Stomach smooth muscle (tissue), 2 donors: ENCODE measurements around the gene DSC2.
"Not testable (repeated sequence)": the region's sequence is repeated elsewhere in the genome, so short reads cannot be mapped to it uniquely, and the experiment has no call there.

Experiments
- H3K27ac ChIP-seq: one replicate; pipeline ENCODE4 v1.7.0; 2013; ENCODE audit warnings: mild to moderate bottlenecking, low read length, inconsistent platforms
- H3K27me3 ChIP-seq, 2 donors: one replicate each; pipeline ENCODE4 v1.7.0; 2013; ENCODE audit warnings: low read length in 2 of 2; ENCODE audit not compliant: insufficient read depth in 2 of 2, control insufficient read depth in 1 of 2
- H3K36me3 ChIP-seq, 2 donors: one replicate each; pipeline ENCODE4 v1.7.0; 2013; ENCODE audit warnings: low read length in 2 of 2; ENCODE audit not compliant: control insufficient read depth in 2 of 2, insufficient read depth in 2 of 2
- H3K4me1 ChIP-seq: one replicate; pipeline ENCODE4 v1.7.0; 2013; ENCODE audit warnings: low read length; ENCODE audit not compliant: control insufficient read depth, insufficient read depth
- H3K4me3 ChIP-seq, 2 donors: one replicate each; pipeline ENCODE4 v1.7.0; 2013; ENCODE audit warnings: low read length in 2 of 2
- H3K9ac ChIP-seq, 2 donors: one replicate each; pipeline ENCODE4 v1.7.0; 2013; ENCODE audit warnings: low read length in 2 of 2, mild to moderate bottlenecking in 1 of 2
- H3K9me3 ChIP-seq, 2 donors: one replicate each; pipeline ENCODE4 v1.7.0; 2013; ENCODE audit warnings: low read length in 2 of 2; ENCODE audit not compliant: control insufficient read depth in 2 of 2
- donor health status: healthy.
- donor health status: Pancreatic carcinoma.

The DSC2 gene

DNA sequence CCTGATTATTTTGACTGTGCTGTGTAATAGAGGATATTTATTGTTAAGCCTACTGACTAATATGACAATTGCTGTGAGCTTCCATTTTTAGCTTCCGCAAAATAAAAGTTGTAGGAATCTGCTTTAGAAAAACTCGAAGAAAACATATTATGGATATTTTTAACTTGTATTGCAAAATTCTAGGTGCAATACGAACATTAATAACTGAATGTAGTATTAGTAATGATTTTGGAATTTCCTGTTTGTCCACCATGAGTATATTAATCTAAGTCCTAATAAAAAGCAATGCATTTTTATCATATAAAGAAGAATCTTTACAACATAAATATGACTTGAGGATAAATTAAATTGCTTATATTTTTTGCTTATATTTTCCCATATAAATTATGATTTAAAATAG is 57.3 kb downstream of the DSC2 start:
- Histone ChIP-seq H3K27ac (no peak overlapping the region), H3K36me3 (no peaks in the 10 kb centered on the region), H3K27me3 (peaks cover 20 to 36% of the 10 kb centered on the region in 2 donors), H3K4me1 (no peaks in the 10 kb centered on the region), H3K4me3 (no peak overlapping the region), H3K9me3 (no peaks in the 10 kb centered on the region), H3K9ac (no peak overlapping the region)

DNA sequence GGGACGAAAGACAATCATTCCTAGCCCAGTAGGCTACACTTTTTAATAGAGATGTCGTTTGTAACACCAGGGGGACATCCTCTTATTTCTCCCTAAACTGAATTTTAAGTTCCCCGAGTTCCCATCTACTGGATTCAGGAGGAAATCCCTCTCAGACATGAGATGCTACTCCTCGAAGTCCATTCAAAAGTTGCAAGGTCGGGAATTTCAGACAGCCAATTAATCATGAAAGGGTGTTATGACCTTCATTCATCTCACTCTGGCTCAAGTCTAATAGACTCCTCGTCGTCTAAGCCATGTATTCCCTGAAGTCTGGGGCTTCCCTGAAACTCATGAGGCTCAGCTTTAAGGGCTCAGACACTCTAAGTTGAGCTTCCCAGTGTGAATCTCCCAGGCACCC is 58.5 kb downstream of the DSC2 start:
- Histone ChIP-seq H3K9me3 (no peaks in the 10 kb centered on the region), H3K36me3 (no peaks in the 10 kb centered on the region), H3K9ac (no peak overlapping the region), H3K27ac (no peak overlapping the region), H3K4me3 (no peak overlapping the region), H3K4me1 (no peaks in the 10 kb centered on the region), H3K27me3 (peaks cover 20 to 41% of the 10 kb centered on the region in 2 donors)

DNA sequence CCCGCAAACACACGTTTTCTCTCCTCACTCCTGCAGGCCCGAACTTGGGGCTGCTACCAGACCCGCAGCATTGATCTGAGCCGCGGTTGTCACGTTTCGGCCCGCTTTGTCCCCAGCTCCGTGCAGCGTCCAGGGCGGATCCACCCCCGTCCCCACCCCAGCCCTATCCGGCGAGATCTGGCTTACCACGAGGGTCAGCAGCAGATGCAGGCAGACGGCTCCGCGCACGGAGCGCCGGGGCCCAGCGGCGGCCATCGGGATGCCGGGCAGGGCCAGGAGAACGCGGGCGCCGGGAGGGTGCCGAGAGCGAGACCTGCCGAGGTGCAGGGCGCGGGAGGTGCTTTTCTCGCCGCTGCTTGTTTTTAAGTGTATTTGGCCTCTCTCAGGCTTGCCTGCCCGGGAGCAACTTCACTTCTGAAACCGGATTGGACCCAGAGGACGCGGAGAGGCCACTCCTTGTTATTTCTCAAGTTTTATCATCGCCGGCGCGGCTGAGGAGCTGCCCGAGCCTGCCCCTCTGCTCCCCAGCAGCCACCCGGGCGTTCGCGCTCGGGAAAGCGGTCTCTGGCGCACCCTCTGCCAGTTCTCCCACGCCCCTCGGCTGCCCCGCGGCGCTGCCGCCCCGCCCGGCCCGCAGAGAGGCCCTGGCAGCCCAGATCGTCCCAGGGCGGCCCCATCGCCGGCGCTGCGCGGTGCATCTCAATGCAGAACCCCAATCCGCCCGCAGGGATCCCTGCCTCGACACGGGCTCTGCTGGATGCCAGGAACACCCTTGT is 59.6 kb downstream of the DSC2 start, which contains the start of gene DSC3:
Gene DSC3, minus strand, starts transcription at position 337 of the 776 bp plus-strand sequence. Its CDS starts 82 bp downstream, at position 255.
- Histone ChIP-seq H3K36me3 (no peaks in the 10 kb centered on the region), H3K9ac (no peak within 1 kb of the TSS), H3K4me3 (peak within 1 kb of the TSS; percentile 4 to 44), H3K27ac (no peak within 1 kb of the TSS), H3K9me3 (no peaks in the 10 kb centered on the region), H3K27me3 (peaks cover 20 to 41% of the 10 kb centered on the region in 2 donors), H3K4me1 (no peaks in the 10 kb centered on the region)

DNA sequence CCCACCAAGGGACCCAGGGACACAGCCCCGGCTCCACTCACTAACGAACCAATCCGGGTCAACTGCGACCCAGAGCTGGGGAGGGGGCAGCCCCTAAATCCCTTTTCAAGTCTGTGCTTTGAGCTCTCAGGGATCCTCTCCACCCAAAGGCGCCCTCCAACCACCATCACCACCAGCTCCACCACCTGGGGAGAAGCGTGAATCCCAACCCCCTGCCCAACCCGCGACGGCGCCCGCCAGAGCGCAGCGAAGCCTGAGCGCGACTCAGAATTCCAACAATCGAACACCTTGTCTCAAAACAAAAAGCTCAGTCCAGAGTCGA is 60.2 kb downstream of the DSC2 start:
- Histone ChIP-seq H3K27me3 (peaks cover 20 to 41% of the 10 kb centered on the region in 2 donors), H3K9me3 (no peaks in the 10 kb centered on the region), H3K27ac (no peak overlapping the region)

DNA sequence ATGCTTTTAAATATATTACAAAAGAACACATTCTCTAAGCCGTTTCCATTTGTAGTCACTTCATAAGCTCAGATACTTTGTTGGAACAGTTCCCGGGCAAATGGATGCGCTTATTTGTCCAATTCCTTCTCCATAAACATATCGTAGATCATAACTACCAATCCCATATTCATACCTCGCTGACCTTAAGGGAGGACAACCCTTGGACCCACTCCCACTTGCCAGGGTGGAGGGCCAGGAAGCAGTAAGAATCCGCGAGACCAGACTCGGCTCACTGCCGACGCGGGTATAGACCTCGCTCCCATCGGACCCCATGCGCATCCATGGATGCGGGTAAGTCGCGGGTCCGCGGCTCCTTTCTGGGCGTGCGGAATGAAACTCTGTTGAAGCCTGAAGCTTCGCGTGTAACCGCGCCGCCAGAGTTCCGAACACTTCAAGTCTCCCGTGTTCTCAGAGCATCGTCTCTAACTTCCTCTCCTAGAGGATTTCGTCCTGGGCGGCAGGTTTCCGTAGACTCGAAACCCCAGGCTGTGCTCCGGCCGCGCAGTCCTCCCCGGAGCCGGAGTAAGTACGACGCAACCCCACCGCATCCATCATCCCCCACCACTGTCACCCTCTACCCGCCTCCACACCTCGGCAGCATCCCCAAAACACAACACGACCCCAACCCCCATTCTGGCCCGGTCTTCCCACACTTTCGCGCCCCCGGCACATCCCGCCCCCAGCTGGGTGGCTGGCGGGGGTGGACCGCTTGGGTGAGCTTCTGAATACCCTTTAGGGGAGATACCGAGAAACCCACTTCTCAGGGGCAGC is 60.7 kb downstream of the DSC2 start:
- H3K4me1 ChIP-seq: no peaks in the 10 kb centered on the region
- no peaks in the 10 kb centered on the region for H3K9me3 ChIP-seq
- H3K27ac ChIP-seq: no peak overlapping the region
- H3K9ac ChIP-seq: no peak overlapping the region
- no peaks in the 10 kb centered on the region for H3K36me3 ChIP-seq
- peaks cover 20 to 41% of the 10 kb centered on the region in 2 donors for H3K27me3 ChIP-seq
- H3K4me3 ChIP-seq: peak overlapping the region; percentile 13 to 44

More for the DNA sequence above, 60.2 kb downstream of the DSC2 start:
- no peaks in the 10 kb centered on the region for H3K4me1 ChIP-seq
- H3K9ac ChIP-seq: no peak overlapping the region
- no peaks in the 10 kb centered on the region for H3K36me3 ChIP-seq
- peak overlapping the region; percentile 4 to 44 for H3K4me3 ChIP-seq

DNA sequence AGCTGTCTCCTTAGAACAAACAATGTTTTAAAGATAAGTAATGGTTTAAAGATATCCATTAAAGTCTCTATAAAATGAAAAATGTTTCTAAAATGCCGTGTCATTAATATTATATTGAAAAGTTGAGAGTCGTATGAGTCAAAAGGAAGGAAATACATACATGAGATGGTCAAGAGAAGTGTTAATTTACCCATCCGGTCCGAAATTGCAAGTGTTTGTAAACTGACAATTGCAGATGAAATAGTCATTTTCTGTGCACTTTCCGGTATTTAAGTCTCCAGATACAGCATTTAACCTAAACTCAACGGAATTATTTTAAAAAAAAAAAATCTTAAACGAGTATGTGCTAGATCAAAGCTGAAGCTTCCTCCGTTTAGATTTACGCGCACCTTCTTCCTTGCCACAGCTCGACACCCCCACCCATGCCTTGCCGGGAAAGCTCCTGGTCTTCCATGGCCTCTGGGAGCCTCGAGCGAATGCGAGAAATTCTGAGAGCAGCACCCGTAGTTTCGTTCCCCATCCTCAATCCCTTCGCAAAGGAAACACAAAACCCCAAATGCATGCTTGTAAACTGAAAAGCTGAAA is 61.4 kb downstream of the DSC2 start:
- Histone ChIP-seq H3K27me3 (peaks cover 20 to 41% of the 10 kb centered on the region in 2 donors), H3K9ac (no peak overlapping the region), H3K4me3 (no peak overlapping the region), H3K27ac (no peak overlapping the region), H3K4me1 (no peaks in the 10 kb centered on the region), H3K36me3 (no peaks in the 10 kb centered on the region), H3K9me3 (no peaks in the 10 kb centered on the region)

DNA sequence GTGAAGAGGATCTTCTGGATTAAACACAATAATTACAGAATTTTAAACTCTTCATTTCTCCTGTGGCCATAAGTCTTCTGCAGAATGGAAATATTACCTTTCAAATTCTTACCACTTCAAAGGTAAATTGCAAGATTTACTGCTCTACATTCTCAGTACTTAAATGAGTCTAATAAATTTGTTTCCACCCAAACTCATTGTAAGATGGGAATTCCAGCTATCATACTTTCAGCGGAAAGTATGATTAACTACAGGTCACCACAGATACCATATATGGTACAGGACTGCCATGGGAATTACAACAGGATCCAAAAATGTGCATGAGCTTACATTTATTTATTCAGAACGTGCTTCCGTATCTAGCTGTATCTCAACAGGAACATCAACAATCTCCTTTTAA is 62.8 kb downstream of the DSC2 start:
- Histone ChIP-seq H3K4me3 (no peak overlapping the region), H3K9ac (no peak overlapping the region), H3K4me1 (no peaks in the 10 kb centered on the region), H3K27me3 (peaks cover 20 to 41% of the 10 kb centered on the region in 2 donors), H3K27ac (no peak overlapping the region), H3K9me3 (no peaks in the 10 kb centered on the region), H3K36me3 (no peaks in the 10 kb centered on the region)

DNA sequence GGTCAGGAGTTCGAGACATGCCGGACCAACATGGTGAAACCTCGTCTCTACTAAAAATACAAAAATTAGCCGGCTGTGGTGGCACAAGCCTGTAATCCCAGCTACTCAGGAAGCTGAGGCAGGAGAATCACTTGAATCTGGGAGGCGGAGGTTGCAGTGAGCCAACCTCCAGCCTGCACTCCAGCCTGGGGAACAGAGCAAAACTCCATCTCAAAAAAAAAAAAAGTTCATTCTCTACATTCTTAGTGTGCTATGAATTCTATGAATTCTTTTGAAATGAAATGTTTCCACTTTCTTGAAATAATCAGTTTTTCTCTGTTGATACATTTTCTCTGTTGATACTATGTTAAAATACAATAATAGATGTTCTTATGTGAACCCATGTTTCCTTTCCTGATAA is 64.5 kb downstream of the DSC2 start:
- not testable (repeated sequence) for H3K36me3 ChIP-seq, H3K9ac ChIP-seq, H3K9me3 ChIP-seq, H3K4me1 ChIP-seq, H3K27ac ChIP-seq, H3K4me3 ChIP-seq
- H3K27me3 ChIP-seq: peaks cover 13 to 31% of the 10 kb centered on the region in 2 donors

DNA sequence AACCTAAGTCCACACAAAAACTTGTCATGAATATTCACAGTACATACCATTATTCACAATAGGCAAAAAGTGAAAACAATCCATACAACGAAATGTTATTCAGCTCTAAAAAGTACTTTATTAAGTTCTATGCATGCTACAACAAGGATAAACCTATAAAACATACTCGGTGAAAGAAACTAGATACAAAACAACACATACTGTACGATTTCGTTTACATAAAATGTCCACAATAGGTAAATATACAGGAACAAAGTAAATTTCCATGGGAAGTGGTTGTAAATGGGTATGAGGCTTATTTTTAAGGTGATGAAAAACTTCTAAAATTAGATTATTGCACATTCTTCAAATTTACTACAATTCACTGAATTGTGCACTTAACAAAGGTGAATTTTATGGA is 67.7 kb downstream of the DSC2 start:
- Histone ChIP-seq H3K9me3 (no peaks in the 10 kb centered on the region), H3K36me3 (no peaks in the 10 kb centered on the region), H3K9ac (no peak overlapping the region), H3K27ac (no peak overlapping the region), H3K4me1 (no peaks in the 10 kb centered on the region), H3K27me3 (peaks cover 0 to 3% of the 10 kb centered on the region in 2 donors), H3K4me3 (no peak overlapping the region)

DNA sequence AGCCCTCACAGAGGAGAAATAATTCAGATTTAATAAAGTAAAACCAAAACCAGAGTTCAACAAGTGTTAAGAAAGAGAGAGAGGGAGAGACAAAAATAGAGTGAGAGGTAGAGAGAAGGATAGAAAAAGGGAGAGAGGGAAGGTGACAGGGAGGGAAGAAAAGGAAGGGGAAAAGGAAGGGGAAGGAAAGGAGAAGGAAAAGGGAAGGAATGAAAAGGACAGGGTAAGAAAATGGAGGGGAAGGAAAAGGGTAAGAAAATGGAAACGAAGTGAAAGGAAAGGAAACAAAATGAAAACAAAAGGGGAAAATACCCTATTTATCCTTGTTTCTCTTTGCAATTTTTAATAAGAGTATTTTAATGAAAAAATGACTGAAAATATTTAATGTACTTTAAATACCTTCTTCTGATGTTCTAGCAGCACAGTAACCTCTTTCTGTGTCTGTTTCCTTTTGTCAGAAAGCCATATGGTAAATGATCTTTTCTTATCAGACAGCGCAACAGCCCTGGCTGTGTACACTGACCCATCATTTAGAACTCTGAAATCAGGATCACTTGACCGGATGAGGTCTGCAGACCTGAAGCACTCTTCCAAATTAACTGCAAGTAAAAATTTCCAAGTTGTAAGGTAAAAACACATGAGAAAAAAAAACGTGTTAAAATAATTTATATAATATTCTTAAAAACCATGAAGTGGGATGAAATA is 71.5 kb downstream of the DSC2 start:
- no peaks in the 10 kb centered on the region for H3K36me3 ChIP-seq
- H3K9me3 ChIP-seq: no peaks in the 10 kb centered on the region
- H3K27ac ChIP-seq: no peak overlapping the region
- no peaks in the 10 kb centered on the region for H3K4me1 ChIP-seq
- no peaks in the 10 kb centered on the region for H3K27me3 ChIP-seq
- H3K4me3 ChIP-seq: no peak overlapping the region
- H3K9ac ChIP-seq: no peak overlapping the region
